ENCODE results near the gene WDR86.

The WDR86 gene

DNA sequence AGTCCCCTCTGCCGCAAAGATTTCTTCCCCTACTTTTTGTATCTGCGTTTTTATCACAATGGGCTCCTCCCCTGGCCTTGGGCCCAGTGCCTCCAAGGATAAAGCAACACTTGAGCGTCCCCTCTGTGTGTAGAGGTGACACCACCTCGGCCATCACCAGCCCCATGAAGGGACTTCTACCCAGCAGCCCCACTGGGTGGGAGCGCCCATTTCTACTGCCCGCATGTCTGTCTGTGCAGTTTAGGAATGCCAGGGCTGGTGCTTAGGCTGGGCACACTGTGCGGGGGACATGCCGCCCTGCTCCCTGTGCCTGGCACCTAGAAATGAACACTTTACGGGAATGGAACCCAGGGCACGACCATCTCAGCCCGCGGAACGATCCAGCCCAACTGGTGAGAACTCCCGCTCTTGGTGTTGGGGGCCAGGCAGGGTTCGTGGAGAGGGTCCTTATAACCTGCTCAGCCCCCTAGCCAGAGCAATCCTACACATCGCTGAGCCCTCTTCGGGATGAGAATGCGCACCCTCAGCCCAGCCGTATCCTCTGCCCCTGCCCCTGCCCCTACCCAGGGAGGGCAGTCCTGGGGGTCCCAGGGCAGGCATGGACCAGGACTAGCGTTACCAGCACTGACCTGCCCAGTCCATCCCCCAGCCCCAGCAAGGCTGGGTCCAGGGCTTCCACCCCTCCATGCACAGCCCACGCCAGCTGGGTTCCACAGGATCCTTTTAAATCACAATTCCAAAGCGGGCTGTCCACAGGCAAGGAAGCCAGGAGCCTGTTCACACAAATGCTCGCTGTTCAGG lies 17.3 kb upstream of the WDR86 start:
- no peak for TF ChIP-seq GABPA (IDR thresholded peaks at IDR 0.05; ENCODE audit: low read depth)
- TF ChIP-seq, protein P1, sequence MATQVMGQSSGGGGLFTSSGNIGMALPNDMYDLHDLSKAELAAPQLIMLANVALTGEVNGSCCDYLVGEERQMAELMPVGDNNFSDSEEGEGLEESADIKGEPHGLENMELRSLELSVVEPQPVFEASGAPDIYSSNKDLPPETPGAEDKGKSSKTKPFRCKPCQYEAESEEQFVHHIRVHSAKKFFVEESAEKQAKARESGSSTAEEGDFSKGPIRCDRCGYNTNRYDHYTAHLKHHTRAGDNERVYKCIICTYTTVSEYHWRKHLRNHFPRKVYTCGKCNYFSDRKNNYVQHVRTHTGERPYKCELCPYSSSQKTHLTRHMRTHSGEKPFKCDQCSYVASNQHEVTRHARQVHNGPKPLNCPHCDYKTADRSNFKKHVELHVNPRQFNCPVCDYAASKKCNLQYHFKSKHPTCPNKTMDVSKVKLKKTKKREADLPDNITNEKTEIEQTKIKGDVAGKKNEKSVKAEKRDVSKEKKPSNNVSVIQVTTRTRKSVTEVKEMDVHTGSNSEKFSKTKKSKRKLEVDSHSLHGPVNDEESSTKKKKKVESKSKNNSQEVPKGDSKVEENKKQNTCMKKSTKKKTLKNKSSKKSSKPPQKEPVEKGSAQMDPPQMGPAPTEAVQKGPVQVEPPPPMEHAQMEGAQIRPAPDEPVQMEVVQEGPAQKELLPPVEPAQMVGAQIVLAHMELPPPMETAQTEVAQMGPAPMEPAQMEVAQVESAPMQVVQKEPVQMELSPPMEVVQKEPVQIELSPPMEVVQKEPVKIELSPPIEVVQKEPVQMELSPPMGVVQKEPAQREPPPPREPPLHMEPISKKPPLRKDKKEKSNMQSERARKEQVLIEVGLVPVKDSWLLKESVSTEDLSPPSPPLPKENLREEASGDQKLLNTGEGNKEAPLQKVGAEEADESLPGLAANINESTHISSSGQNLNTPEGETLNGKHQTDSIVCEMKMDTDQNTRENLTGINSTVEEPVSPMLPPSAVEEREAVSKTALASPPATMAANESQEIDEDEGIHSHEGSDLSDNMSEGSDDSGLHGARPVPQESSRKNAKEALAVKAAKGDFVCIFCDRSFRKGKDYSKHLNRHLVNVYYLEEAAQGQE (IDR thresholded peaks at IDR 0.05; ENCODE audit: insufficient replicate concordance, low read depth) = no peak
- TF ChIP-seq, protein P2, sequence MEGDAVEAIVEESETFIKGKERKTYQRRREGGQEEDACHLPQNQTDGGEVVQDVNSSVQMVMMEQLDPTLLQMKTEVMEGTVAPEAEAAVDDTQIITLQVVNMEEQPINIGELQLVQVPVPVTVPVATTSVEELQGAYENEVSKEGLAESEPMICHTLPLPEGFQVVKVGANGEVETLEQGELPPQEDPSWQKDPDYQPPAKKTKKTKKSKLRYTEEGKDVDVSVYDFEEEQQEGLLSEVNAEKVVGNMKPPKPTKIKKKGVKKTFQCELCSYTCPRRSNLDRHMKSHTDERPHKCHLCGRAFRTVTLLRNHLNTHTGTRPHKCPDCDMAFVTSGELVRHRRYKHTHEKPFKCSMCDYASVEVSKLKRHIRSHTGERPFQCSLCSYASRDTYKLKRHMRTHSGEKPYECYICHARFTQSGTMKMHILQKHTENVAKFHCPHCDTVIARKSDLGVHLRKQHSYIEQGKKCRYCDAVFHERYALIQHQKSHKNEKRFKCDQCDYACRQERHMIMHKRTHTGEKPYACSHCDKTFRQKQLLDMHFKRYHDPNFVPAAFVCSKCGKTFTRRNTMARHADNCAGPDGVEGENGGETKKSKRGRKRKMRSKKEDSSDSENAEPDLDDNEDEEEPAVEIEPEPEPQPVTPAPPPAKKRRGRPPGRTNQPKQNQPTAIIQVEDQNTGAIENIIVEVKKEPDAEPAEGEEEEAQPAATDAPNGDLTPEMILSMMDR (IDR thresholded peaks at IDR 0.05; ENCODE audit: insufficient read depth, low read length) = no peak
- TF ChIP-seq POLR2AphosphoS5 (IDR thresholded peaks at IDR 0.05; ENCODE audit: low read depth) = no peak
- TF ChIP-seq SPI1 (IDR thresholded peaks at IDR 0.05; ENCODE audit: borderline replicate concordance, low read depth) = no peak
- DNase-seq (ENCODE audit: low read depth in 1 of 2, low spot score in 1 of 2) = no peak
- H3K27ac ChIP-seq (replicated peaks) = no peak overlapping the region
- no peaks in the 10 kb centered on the region for H3K27me3 ChIP-seq (ENCODE audit: insufficient read depth, poor library complexity, severe bottlenecking)
- H3K4me3 ChIP-seq (replicated peaks; ENCODE audit: insufficient read depth, low read length) = no peak overlapping the region

DNA sequence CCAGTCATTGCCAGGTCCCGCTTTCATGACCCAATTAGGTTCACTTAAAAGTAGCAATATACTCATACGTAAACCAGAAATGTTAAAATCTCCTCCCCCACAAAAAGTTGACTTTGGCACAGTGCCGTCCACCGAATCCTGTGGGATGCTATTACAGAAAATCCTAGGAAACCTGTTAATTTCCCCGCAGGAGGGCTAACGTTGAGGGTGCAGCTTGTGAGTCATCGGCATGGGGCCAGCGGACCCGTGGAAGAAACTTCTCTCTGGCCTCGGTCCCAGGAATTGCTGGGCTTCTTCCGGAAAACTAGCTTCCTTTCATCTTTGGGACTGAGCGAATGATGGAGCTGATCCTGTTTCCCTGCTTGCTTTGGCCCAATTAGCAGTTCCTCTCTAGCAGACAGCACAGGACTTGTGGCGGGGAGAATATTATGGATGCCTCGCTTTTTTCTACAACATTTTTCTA lies 16.6 kb upstream of the WDR86 start:
- H3K27ac ChIP-seq (replicated peaks) = no peak overlapping the region
- TF ChIP-seq, protein P2 (IDR thresholded peaks at IDR 0.05; ENCODE audit: insufficient read depth, low read length) = no peak
- TF ChIP-seq POLR2AphosphoS5 (IDR thresholded peaks at IDR 0.05; ENCODE audit: low read depth) (no peak), GABPA (IDR thresholded peaks at IDR 0.05; ENCODE audit: low read depth) (no peak), SPI1 (IDR thresholded peaks at IDR 0.05; ENCODE audit: borderline replicate concordance, low read depth) (no peak)
- TF ChIP-seq, protein P1 (IDR thresholded peaks at IDR 0.05; ENCODE audit: insufficient replicate concordance, low read depth) = no peak
- no peaks in the 10 kb centered on the region for H3K27me3 ChIP-seq (ENCODE audit: insufficient read depth, poor library complexity, severe bottlenecking)
- DNase-seq (ENCODE audit: low read depth in 1 of 2, low spot score in 1 of 2) = no peak
- H3K4me3 ChIP-seq (replicated peaks; ENCODE audit: insufficient read depth, low read length) = no peak overlapping the region

DNA sequence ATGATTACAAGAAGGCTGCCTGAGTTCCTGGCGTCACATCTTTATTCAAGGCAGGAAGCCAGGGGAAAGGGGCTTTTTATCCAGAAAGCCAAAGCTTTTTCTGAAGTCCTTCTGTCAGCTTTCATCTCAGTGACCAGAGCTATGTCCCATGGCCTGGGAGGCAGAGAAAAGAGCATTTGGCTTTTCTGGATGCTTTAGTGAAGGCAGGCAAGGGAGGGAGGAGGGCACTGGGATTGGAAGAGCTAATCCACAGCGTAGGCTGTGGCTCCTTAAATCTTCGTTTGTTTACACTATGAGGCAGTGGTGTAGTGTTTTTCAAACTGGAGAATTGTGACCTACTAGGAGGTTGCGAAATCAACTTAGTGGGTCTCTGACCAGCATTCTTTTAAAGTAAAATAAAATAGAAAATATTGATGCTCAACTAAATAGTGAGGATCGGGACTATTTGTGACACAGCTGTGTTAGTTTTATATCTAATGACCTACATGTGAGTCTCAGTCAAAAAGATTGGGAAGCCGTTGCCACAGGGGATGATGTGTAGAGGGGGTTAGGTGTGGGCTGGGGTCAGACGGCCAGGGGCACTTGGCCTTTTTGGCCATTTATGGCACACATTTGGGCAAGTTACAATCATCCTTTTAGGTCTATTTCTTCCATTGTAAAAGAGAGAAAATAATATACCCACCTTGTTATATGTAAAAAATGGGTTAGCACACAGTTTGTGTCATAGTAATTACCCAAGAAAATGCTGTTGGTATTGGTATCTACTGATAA lies 16.0 kb upstream of the WDR86 start:
- Histone ChIP-seq H3K27ac (replicated peaks) (no peak overlapping the region), H3K4me3 (replicated peaks; ENCODE audit: insufficient read depth, low read length) (no peak overlapping the region), H3K27me3 (ENCODE audit: insufficient read depth, poor library complexity, severe bottlenecking) (no peaks in the 10 kb centered on the region)
- no peak for DNase-seq (ENCODE audit: low read depth in 1 of 2, low spot score in 1 of 2)
- TF ChIP-seq, protein P2 (IDR thresholded peaks at IDR 0.05; ENCODE audit: insufficient read depth, low read length) = no peak

Measured in HL-60 (cell line).